Thyroid gland (tissue), 4 donors: ENCODE measurements around the gene AJAP1. TPM values are rescaled to one million over a fixed set of nuclear protein-coding genes. Genes with fewer than 3 reads are reported as not detected.

Source experiments
- DNase-seq, 2 donors: peaks; one replicate each; pipeline ENCODE4 v3.0.0-alpha.2; 2019
- H3K27ac ChIP-seq, 3 donors: fragments of 200-600 bp; sonication (generic); 1 replicate in 2 of 3; 2 replicates in 1 of 3; pipeline ENCODE4 v1.5.1; 2016 to 2019; ENCODE audit warnings: mild to moderate bottlenecking in 1 of 3, moderate library complexity in 1 of 3
- H3K27me3 ChIP-seq: fragments of 200-600 bp; sonication (generic); one replicate; pipeline ENCODE4 v1.5.1; 2019
- H3K36me3 ChIP-seq, 2 donors: fragments of 200-600 bp; sonication (generic); one replicate each; pipeline ENCODE4 v1.5.1; 2016 to 2019
- H3K4me1 ChIP-seq, 2 donors: fragments of 200-600 bp; sonication (generic); one replicate each; pipeline ENCODE4 v1.5.1; 2017 to 2019
- H3K4me3 ChIP-seq, 3 donors: fragments of 200-600 bp; sonication (generic); replicated peaks in 1 of 3; 1 replicate in 2 of 3; 2 replicates in 1 of 3; pipeline ENCODE4 v1.5.1; 2016; ENCODE audit warnings: mild to moderate bottlenecking in 1 of 3
- H3K9me3 ChIP-seq: fragments of 200-600 bp; sonication (generic); one replicate; pipeline ENCODE4 v1.5.1; 2017
- CTCF ChIP-seq, 6 experiments: fragments of 200-600 bp in 3 of 6; fragments of 450-650 bp in 3 of 6; sonication (generic) in 3 of 6; IDR thresholded peaks; one replicate each; pipeline ENCODE4 v1.5.1; 2016 to 2019; ENCODE audit warnings: antibody characterized with exemption in 6 of 6, mild to moderate bottlenecking in 2 of 6, inconsistent platforms in 1 of 6, moderate library complexity in 1 of 6
- POLR2A ChIP-seq, 2 donors: fragments of 450-650 bp; IDR thresholded peaks; one replicate each; pipeline ENCODE4 v1.6.1; 2017; ENCODE audit warnings: antibody characterized with exemption in 2 of 2, mild to moderate bottlenecking in 2 of 2, moderate library complexity in 1 of 2
- WGBS, 2 donors: methylation state at CpG; one replicate each; pipeline ENCODE4 v1.1.5; 2017; 5-methylcytosine and 5-hydroxymethylcytosine counted together
- intact Hi-C: fragments of 100-400 bp; cut with DNase I; formaldehyde crosslinking; loops from one replicate; pipeline ENCODE4 v1.15.1; 2023
- total RNA-seq, 4 donors: library from RNA; depleted of rRNA; stranded (reverse); fragments of >200 nt; gene quantifications; one replicate each; pipeline ENCODE4 v1.2.3, GENCODE V29; 2016

Gene AJAP1
- total RNA-seq, 4 donors from 2014 or later: 0.22 to 1.6 (median 0.81) TPM

GRCh38 chr1:4640931-4641330, 13.5 kb upstream of the AJAP1 start:
- Histone ChIP-seq H3K27me3 (no peaks in the 10 kb centered on the region), H3K36me3 (no peaks in the 10 kb centered on the region), H3K4me3 (no peak overlapping the region), H3K9me3 (no peaks in the 10 kb centered on the region), H3K27ac (no peak overlapping the region), H3K4me1 (no peaks in the 10 kb centered on the region)
- intact Hi-C loops: no loop called here
- DNase-seq: no peak
- WGBS, 2 donors: 83 to 91% methylated on average over 10 of the region's 10 CpGs
- TF ChIP-seq CTCF (IDR thresholded peaks at IDR 0.05): no peak

- Histone ChIP-seq H3K27ac (no peak overlapping the region), H3K4me3 (no peak overlapping the region), H3K27me3 (no peaks in the 10 kb centered on the region), H3K9me3 (no peaks in the 10 kb centered on the region), H3K36me3 (no peaks in the 10 kb centered on the region), H3K4me1 (peaks cover 1 to 2% of the 10 kb centered on the region in 2 donors)
- 89 to 92% methylated on average over 1 of the region's 1 CpG for WGBS, 2 donors
- TF ChIP-seq POLR2A (IDR thresholded peaks at IDR 0.05) (no peak), CTCF (IDR thresholded peaks at IDR 0.05) (no peak)
- intact Hi-C loops: no loop called here
- DNase-seq: no peak
Measured at GRCh38 chr1:4647391-4647790, 7.0 kb upstream of the AJAP1 start.

- TF ChIP-seq POLR2A (IDR thresholded peaks at IDR 0.05): no peak
- TF ChIP-seq CTCF (IDR thresholded peaks at IDR 0.05): no peak
- H3K9me3 ChIP-seq: no peaks in the 10 kb centered on the region
- H3K36me3 ChIP-seq: no peaks in the 10 kb centered on the region
- intact Hi-C loops: no loop called here
- H3K27ac ChIP-seq: no peak overlapping the region
- WGBS, 2 donors: 88 to 96% methylated on average over 2 of the region's 2 CpGs
- no peak for DNase-seq
- peaks cover 6% of the 10 kb centered on the region for H3K27me3 ChIP-seq
- H3K4me1 ChIP-seq: peaks cover 6 to 7% of the 10 kb centered on the region in 2 donors
- no peak overlapping the region for H3K4me3 ChIP-seq
Measured at GRCh38 chr1:4648657-4649056, 5.8 kb upstream of the AJAP1 start.

- H3K4me3 ChIP-seq: no peak overlapping the region
- H3K36me3 ChIP-seq: no peaks in the 10 kb centered on the region
- no peaks in the 10 kb centered on the region for H3K9me3 ChIP-seq
- H3K27ac ChIP-seq: no peak overlapping the region
- intact Hi-C loops: loop anchor here (10.0 kb wide), 1 partner anchor 1094 kb away; no protein-coding TSS in a partner anchor
- WGBS, 2 donors: 63 to 72% methylated on average over 8 of the region's 8 CpGs
- peaks cover 7% of the 10 kb centered on the region for H3K27me3 ChIP-seq
- DNase-seq: no peak
- H3K4me1 ChIP-seq: peaks cover 7 to 13% of the 10 kb centered on the region in 2 donors
- no peak for TF ChIP-seq POLR2A (IDR thresholded peaks at IDR 0.05)
- no peak for TF ChIP-seq CTCF (IDR thresholded peaks at IDR 0.05)
Measured at GRCh38 chr1:4650481-4650880, 3.9 kb upstream of the AJAP1 start.

- peaks cover 7% of the 10 kb centered on the region for H3K27me3 ChIP-seq
- 68 to 80% methylated on average over 8 of the region's 8 CpGs for WGBS, 2 donors
- peaks cover 7 to 15% of the 10 kb centered on the region in 2 donors for H3K4me1 ChIP-seq
- H3K4me3 ChIP-seq: no peak overlapping the region
- no peak overlapping the region for H3K27ac ChIP-seq
- DNase-seq: no peak
- H3K36me3 ChIP-seq: no peaks in the 10 kb centered on the region
- intact Hi-C loops: loop anchor here (10.0 kb wide), 1 partner anchor 1094 kb away; no protein-coding TSS in a partner anchor
- no peak for TF ChIP-seq CTCF (IDR thresholded peaks at IDR 0.05)
- no peaks in the 10 kb centered on the region for H3K9me3 ChIP-seq
Measured at GRCh38 chr1:4650981-4651380, 3.4 kb upstream of the AJAP1 start.
